Effector memory CD4-positive, alpha-beta T cell (primary cell): ENCODE measurements around the gene TYMS.

Source experiments
- DNase-seq, 3 donors: peaks; one replicate each; pipeline ENCODE4 v3.0.0-alpha.2; 2020
- H3K27ac ChIP-seq: 2 replicates; pipeline ENCODE4 v1.7.0; 2013; ENCODE audit warnings: mild to moderate bottlenecking, low read length, moderate library complexity; ENCODE audit not compliant: insufficient read depth, poor library complexity, severe bottlenecking
- H3K27me3 ChIP-seq: replicated peaks from 2 replicates; pipeline ENCODE4 v1.7.0; 2013; ENCODE audit warnings: mild to moderate bottlenecking, low read length; ENCODE audit not compliant: insufficient read depth, control insufficient read depth, poor library complexity, severe bottlenecking
- H3K36me3 ChIP-seq: 2 replicates; pipeline ENCODE4 v1.7.0; 2013; ENCODE audit warnings: mild to moderate bottlenecking, low read length, moderate library complexity; ENCODE audit not compliant: control insufficient read depth, insufficient read depth
- H3K4me1 ChIP-seq: 2 replicates; pipeline ENCODE4 v1.7.0; 2013; ENCODE audit warnings: low read length, mild to moderate bottlenecking; ENCODE audit not compliant: control insufficient read depth, insufficient read depth, poor library complexity, severe bottlenecking
- H3K4me3 ChIP-seq: 2 replicates; pipeline ENCODE4 v1.7.0; 2013; ENCODE audit warnings: low read length, low read depth, mild to moderate bottlenecking; ENCODE audit not compliant: insufficient read depth, poor library complexity, severe bottlenecking
- H3K9me3 ChIP-seq: 2 replicates; pipeline ENCODE4 v1.7.0; 2013; ENCODE audit warnings: mild to moderate bottlenecking, low read length, moderate library complexity; ENCODE audit not compliant: control insufficient read depth

Gene TYMS

DNA sequence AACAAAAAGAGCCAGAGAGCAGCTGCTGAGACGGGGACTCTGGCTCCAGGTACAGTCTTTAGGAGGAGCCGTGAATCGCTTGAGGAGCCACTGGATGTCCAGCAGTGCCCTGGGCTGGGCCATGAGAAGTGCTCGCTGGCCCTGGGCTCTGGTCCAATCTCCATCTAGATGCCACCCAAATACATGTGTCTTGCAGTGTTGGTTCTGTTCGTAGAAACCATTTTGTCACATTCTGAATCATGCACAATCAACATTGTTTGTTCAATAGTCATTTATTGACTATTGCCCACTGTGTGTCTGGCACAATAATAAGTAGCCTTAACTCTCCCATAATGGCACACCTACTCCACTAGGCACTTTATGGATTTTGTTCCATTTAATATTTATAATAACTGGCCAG is 26.1 kb downstream of the TYMS start:
- no peaks in the 10 kb centered on the region for H3K9me3 ChIP-seq
- no peak overlapping the region for H3K27ac ChIP-seq
- H3K4me1 ChIP-seq, result peaks cover 9% of the 10 kb centered on the region
- no peak for DNase-seq
- H3K27me3 ChIP-seq, result no peaks in the 10 kb centered on the region
- no peak overlapping the region for H3K4me3 ChIP-seq
- peaks cover 11% of the 10 kb centered on the region for H3K36me3 ChIP-seq

- H3K27me3 ChIP-seq, result no peaks in the 10 kb centered on the region
- H3K9me3 ChIP-seq, result no peaks in the 10 kb centered on the region
- no peak overlapping the region for H3K4me3 ChIP-seq
- H3K4me1 ChIP-seq, result peaks cover 9% of the 10 kb centered on the region
- H3K36me3 ChIP-seq, result no peaks in the 10 kb centered on the region
- no peak overlapping the region for H3K27ac ChIP-seq
- DNase-seq, result no peak
Observed at GRCh38 chr18:685438-685837, 28.0 kb downstream of the TYMS start.

GRCh38 chr18:686339-687111 is 29.1 kb downstream of the TYMS start:
- H3K4me1 ChIP-seq, result peaks cover 9% of the 10 kb centered on the region
- no peaks in the 10 kb centered on the region for H3K36me3 ChIP-seq
- DNase-seq, result no peak
- no peaks in the 10 kb centered on the region for H3K9me3 ChIP-seq
- H3K4me3 ChIP-seq, result no peak overlapping the region
- H3K27me3 ChIP-seq, result no peaks in the 10 kb centered on the region
- no peak overlapping the region for H3K27ac ChIP-seq

GRCh38 chr18:688323-688722 is 30.9 kb downstream of the TYMS start:
- no peaks in the 10 kb centered on the region for H3K9me3 ChIP-seq
- no peak overlapping the region for H3K27ac ChIP-seq
- DNase-seq, result no peak
- no peaks in the 10 kb centered on the region for H3K27me3 ChIP-seq
- no peak overlapping the region for H3K4me3 ChIP-seq
- H3K4me1 ChIP-seq, result no peaks in the 10 kb centered on the region
- peaks cover 3% of the 10 kb centered on the region for H3K36me3 ChIP-seq

- Histone ChIP-seq H3K4me1 (no peaks in the 10 kb centered on the region), H3K27me3 (no peaks in the 10 kb centered on the region), H3K4me3 (no peak overlapping the region), H3K36me3 (peaks cover 13% of the 10 kb centered on the region), H3K27ac (no peak overlapping the region), H3K9me3 (no peaks in the 10 kb centered on the region)
- DNase-seq, result no peak
Observed at GRCh38 chr18:692824-693223, 35.4 kb downstream of the TYMS start.

DNA sequence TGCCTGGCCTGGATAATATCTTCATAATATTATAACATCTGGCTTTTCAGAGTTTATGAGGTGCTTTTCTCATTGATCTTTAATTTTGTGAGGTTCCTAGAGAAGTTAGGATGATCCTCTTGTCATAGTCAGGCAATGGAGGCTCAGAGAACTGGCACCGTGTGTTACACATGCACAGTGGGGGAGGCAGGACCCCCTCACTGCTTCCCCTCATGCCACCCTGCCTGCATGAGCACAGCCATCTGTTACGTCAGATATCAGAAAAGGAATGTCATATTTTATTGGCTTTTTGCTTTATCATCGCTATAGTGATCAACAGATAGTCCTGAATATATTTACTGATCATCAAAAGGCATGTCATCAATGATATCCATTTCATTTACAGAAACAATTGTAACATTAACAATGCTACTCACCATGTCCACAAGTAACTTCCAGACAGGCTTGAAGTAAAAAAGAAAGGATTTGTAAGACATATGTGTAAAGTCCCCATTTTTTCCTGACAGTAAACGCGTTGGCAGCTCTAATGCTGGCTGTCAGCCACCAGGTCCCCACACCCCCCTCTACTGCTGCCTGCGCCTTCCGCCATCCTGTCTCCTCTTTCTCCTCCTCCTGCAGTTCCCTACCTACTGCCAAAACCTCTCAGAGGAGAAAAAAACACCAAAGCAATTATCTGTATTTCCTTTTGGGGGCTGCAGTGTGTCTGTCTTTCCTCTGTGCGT is 36.2 kb downstream of the TYMS start:
- Histone ChIP-seq H3K27ac (no peak overlapping the region), H3K9me3 (no peaks in the 10 kb centered on the region), H3K4me1 (no peaks in the 10 kb centered on the region), H3K27me3 (no peaks in the 10 kb centered on the region), H3K36me3 (peaks cover 13% of the 10 kb centered on the region), H3K4me3 (no peak overlapping the region)
- no peak for DNase-seq

DNA sequence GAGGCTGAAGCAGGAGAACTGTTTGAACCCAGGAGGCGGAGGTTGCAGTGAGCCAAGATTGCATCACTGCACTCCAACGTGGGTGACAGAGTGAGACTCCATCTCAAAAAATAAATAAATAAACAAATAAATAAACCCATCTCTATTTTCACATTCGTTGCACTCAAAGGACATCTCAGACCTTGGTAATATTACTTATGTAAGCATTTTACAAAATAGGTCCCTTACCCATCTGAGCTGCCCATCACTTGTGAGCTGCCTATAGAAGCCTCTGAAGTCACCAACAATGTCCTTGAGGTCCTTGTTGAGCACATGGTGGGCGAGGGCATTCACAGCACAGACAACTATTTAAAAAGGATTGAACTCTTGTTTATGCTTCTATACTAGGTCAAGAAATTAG is 39.6 kb downstream of the TYMS start:
- no peaks in the 10 kb centered on the region for H3K9me3 ChIP-seq
- H3K27ac ChIP-seq, result no peak overlapping the region
- H3K4me1 ChIP-seq, result no peaks in the 10 kb centered on the region
- no peak for DNase-seq
- H3K4me3 ChIP-seq, result no peak overlapping the region
- H3K36me3 ChIP-seq, result peaks cover 13% of the 10 kb centered on the region
- H3K27me3 ChIP-seq, result no peaks in the 10 kb centered on the region

DNA sequence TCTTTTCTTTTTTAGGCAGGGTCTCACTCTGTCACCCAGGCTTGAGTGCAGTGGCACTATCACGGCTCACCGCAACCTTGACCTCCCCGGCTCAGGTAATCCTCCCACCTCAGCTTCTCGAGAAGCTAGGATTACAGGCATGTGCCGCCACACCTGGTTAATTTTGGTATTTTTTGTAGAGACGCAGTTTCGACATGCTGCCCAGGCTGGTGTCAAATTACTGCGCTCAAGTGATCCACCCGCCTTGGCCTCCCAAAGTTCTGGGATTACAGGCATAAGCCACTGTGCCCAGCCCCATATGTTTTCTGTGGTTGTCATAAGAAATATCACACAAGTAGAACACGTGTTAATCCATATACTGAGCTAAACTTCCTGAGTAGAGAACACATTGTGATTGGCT is 40.3 kb downstream of the TYMS start:
- Histone ChIP-seq H3K9me3 (no peaks in the 10 kb centered on the region), H3K36me3 (peaks cover 13% of the 10 kb centered on the region), H3K4me3 (no peak overlapping the region), H3K4me1 (no peaks in the 10 kb centered on the region), H3K27me3 (no peaks in the 10 kb centered on the region), H3K27ac (no peak overlapping the region)
- DNase-seq, result no peak

- no peaks in the 10 kb centered on the region for H3K4me1 ChIP-seq
- no peaks in the 10 kb centered on the region for H3K27me3 ChIP-seq
- no peak overlapping the region for H3K27ac ChIP-seq
- no peaks in the 10 kb centered on the region for H3K9me3 ChIP-seq
- no peak for DNase-seq
- H3K36me3 ChIP-seq, result peaks cover 10% of the 10 kb centered on the region
- no peak overlapping the region for H3K4me3 ChIP-seq
Observed at GRCh38 chr18:703213-703967, 45.9 kb downstream of the TYMS start.

DNA sequence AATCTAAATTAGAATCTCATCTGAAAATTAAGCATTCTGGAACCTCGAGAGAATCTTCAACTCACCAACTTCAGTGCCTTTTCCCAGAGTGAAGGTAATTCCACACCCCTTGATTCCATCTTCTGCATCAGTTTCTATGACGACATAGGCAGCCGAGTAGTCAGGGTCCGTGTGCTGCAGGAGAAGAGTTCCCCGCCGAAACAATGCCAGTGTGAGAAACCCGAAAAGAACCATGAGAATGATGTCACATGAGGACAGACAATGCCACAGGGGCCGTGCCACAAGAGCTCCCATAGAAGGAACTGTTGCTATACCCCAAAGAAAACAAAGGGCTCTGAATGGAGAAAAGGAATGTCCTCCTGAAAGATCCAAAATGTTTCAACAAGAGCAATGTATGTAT is 49.0 kb downstream of the TYMS start:
- H3K27me3 ChIP-seq, result no peaks in the 10 kb centered on the region
- DNase-seq, result no peak
- no peak overlapping the region for H3K4me3 ChIP-seq
- H3K27ac ChIP-seq, result no peak overlapping the region
- H3K9me3 ChIP-seq, result no peaks in the 10 kb centered on the region
- H3K4me1 ChIP-seq, result peaks cover 3% of the 10 kb centered on the region
- H3K36me3 ChIP-seq, result peaks cover 16% of the 10 kb centered on the region
